GM19438 (cell line): ENCODE results near the gene CIDEB.
A peak's percentile ranks its signal among the peaks of the same experiment; 100 is the strongest.

Experiments
- ATAC-seq: cut with Tn5 transposase; IDR thresholded peaks from one replicate; pipeline ENCODE4 v1.9.1; 2021; ENCODE audit warnings: low read depth; ENCODE audit not compliant: unreplicated experiment

The CIDEB gene

DNA sequence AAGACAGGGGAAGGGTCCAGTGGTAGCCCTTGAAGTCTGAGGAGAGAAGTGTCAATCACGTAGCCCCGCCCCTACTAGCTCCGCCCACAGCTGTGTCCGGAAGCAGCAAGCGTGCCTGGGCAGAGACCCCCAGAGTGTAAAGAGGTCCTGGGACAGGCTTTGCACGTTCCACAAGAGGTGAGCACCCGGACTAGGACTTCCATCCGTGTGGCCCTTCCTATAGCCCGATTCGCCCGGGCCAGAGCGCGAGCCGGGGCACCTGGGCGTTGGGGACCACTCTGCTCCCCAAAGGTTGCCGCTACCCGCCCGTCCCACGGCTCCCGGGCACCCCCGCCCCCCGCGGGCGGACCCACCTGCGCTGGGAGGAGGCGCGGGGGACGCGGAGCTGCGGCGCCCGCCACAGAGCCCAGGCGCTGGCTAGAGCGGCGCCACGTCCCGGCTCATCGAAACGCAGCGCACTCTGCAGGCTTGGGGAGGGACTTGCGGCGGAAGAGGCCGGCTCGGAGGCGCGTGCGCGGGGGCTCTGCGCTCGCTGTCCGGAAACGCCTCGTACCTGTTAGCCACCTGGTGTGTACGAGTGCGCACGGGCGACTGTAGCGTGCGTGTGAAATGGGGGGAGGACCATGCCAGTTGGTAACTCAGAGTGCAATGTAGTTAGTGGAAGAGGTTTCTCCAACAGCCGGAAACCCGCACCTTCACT, 36.5 kb downstream of the CIDEB start, which contains the start of gene RABGGTA:
TSS of gene RABGGTA (minus strand) at position 464 of the 700 bp plus-strand sequence. CDS start 482 bp downstream, outside the sequence.
- peak; percentile 81 for ATAC-seq

DNA sequence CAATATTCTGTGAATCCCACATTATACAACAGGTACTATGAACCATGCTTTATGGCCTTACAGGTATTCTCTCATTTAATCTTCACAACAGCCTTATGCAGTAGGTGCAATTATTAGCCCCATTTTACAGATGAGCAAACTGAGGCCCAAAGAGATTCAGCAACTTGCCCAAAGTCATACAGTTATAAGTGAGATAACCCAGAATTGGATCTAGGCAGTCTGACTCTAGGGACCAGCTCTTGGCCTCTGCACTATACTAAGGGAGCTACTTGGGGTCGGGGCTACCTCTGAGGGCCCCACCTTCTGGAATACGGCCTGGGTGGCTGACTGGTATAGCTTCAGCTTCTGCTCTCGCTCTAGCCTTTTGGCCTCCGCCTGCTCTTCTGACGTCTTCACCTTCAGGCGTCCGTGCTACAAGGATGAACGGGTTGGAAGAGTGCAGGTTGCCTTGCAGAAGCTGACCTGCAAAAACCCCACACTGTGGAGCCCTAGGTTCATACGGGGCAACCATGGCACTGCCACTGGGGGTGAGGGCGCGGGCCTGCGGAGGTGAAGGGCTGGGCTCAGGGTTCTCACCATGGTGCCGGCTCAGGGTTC, 37.1 kb downstream of the CIDEB start:
- no peak for ATAC-seq

GRCh38 chr14:24269910-24270536, 37.8 kb downstream of the CIDEB start:
- ATAC-seq: no peak

DNA sequence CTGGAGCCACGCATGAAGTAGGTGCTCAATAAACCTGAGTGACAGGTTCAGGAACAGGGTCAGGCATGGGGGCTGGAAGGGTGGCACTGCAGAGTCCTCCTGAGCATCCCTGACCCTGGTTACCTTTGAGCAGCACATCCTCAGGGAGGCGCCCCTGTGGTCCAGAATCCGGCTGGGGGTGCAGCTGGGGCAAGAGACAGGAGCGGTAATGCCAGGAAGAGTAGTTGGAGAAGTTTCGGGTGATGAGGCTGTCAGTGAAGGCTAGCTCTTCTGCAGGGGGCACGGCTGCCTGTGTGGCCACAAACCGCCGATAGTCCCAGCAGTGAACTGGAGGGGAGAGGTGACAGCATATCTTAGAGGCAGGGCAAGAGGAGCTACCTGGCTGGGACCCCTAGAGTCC, 38.4 kb downstream of the CIDEB start:
- no peak for ATAC-seq

- no peak for ATAC-seq
Measured at GRCh38 chr14:24268225-24268624, 39.6 kb downstream of the CIDEB start.

- ATAC-seq: no peak
Measured at GRCh38 chr14:24267516-24267915, 40.3 kb downstream of the CIDEB start.

- ATAC-seq: no peak
Measured at GRCh38 chr14:24266344-24267244, 41.2 kb downstream of the CIDEB start.

DNA sequence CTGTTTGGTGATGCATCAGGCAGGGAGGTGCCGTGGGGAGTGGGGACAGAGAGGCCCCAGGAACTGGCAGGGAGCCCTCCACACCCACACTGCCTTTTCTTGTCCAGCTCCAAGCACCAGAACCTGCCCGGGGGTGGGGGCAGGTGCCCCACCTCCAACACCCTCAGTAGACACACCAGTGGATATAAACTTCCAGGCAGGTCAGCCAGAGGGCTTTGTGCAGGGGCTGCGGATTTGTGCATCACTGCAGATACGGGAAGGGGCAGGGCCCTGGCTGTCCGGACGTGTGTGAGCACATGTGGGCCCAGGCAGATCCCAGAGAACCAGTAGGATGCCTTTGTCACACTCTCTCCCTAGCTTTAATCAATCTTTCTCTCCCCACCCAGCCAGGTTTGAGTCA, 43.5 kb downstream of the CIDEB start:
- no peak for ATAC-seq

- ATAC-seq: no peak
Measured at GRCh38 chr14:24263848-24264247, 43.9 kb downstream of the CIDEB start.

- no peak for ATAC-seq
Measured at GRCh38 chr14:24262821-24263733, 44.7 kb downstream of the CIDEB start, which contains the start of gene TGM1. Gene TGM1 (minus strand): TSS chr14:24263177. CDS start chr14:24262352, 825 bp downstream.

DNA sequence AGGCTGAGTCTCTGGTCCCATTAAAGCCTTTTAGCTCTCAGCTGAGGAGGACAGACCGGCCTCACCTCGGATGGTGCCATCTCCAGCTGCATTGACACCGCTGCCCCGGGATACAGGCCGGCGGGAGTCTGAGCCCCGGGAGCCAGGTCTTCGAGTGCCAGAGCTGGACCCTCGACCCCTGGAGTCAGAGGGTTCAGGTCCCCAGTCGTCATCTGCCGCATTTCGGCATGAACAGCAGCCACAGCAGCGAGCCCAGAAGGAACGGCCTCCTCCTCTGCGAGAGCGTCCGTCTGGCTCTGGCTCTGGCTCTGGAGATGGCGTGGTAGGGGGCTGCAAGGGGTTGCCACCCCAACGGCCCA, 45.8 kb downstream of the CIDEB start:
- no peak for ATAC-seq

DNA sequence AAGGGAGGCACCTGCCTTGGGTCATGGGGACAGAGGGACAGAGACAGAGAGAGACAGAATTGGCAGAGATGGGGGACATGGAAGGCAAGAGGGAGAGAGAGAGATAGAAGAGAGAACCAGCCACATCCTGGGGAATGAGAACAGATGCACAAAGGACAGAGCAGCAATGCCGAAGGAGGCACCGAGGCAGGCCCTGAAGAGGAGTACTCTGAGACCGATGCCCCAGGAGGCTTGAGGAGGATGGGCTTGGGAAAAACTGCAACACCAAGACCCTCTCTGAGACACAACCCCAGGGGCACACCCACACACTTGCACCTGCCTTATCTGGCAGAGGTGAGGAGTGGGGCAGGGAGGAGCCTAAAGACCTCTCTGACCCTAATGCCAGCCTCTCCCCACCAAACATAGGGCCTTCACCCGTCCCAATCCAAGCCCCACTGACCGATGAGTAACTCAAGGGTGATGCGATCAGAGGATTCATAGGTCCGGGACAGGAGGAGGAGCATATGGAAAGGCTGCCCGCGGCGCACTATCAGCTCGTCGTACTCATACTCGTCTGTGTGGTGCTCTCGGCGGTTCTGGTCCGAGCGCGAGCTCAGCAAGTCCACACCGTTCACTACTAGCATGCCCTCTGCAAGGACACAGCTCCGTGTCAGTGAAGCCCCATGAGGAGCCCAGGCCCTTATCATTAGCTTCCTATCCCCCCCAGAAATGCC, 46.4 kb downstream of the CIDEB start:
- ATAC-seq: no peak

- ATAC-seq: no peak
Measured at GRCh38 chr14:24260780-24261157, 47.0 kb downstream of the CIDEB start.

GRCh38 chr14:24260026-24260779, 47.6 kb downstream of the CIDEB start:
- ATAC-seq: no peak

DNA sequence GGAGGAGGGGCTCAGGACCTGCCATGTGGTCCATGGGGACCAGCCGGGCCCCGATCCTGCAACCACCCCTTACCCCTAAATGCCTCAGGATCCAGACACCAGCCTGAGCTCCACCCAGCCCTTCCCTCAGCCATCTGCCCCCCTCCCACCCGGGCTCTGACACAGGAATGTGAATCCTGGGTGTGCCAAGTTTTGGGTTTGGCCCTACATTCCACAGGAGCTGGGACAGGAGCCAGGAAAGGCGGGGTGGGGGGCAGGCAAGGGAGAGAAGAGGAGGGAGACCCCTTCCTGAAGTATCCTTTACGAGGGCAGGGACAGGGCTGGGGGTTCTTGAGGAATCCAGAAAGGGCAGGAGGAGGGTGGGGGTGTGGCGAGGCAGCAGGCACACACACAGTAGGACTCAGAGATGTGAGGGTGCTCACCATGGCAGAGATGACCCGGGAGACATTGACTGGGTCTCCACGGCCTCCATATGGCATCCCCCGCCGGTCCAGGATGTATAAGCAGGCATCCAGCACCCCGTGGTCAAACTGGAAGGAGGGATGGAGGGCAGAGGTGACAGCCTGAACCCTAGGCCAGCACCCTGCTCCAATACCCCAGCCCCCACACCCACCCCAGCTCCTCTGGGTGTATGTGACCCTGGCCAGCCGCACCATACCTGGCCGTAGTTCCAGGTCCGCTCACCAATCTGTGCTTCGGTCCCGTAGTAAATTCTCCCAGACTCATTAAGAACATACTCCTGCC, 48.3 kb downstream of the CIDEB start:
- ATAC-seq: no peak

DNA sequence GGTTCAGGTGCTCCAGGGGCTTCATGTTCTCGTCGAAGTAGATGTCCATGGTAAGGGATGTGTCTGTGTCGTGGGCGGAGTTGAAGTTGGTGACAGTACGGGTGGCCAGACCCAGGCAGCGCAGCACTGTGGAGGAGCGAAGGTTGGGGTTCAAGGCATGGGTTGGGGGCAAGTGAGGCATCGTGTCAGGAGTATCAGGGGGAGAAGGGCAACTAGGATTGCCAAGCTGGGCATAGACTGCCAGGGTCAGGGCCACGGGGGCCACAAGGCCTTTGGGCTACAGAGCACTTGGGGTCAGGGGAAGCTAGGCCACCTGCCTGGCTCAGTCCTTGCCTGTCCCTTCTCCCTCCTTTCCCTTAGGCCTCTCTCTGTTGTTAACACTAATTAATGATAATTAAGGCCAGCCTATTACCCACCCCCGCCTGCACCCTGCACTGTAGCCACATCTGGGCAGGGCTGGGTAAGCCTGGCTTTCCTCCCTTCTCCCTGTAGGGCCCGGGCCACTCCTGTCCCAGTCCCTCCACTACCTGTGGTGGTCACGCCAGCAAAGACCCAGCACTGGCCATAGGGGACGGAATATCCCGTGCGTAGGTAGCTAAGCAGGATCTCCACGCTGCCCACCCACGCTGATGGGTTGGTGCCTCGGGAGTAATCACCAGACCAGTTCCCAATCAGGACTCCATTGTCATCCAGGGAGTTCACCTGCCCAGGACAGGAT, 49.1 kb downstream of the CIDEB start:
- no peak for ATAC-seq

DNA sequence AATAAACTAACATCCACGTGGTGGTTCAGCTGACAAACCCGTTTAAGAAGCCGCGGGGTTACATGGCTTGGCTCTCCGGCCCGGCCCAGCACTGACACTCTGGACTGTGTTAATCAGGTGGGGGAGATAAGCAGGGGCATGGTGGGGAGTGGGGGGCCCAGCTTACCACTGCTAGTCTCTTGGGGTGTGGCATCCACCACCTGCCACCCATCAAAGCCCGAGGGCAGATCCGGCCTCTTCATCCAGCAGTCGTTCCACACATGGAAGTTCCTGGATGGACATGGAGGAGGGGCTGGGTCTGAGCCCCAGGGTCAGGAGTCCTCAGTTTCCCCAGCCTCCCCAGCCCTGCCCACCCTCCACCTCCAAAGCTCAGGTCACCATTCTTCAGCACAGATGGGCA, 49.7 kb downstream of the CIDEB start:
- no peak for ATAC-seq
